ENCODE results near the gene VWA8. TPM values are rescaled to one million over a fixed set of nuclear protein-coding genes. Genes with fewer than 3 reads are reported as not detected.
A peak's percentile ranks its signal among the peaks of the same experiment; 100 is the strongest.

The VWA8 gene
- total and polyA plus RNA-seq, 2 of the 13 experiments (the other 11 are each of a cell fraction or from before 2014, with no cell fraction given) = 9.1 to 17.3 TPM

- POLR2A ChIA-PET = interaction anchor here (2.1 kb wide), 1 partner anchor 61 kb away, joined by 6 read pairs; no protein-coding TSS in a partner anchor
- no peaks in the 10 kb centered on the region for H3K27me3 ChIP-seq (ENCODE audit: control insufficient read depth in 1 of 2, insufficient read depth in 2 of 2, low read length in 2 of 2)
- TF ChIP-seq NFYB (CRISPR knock-in tag; IDR thresholded peaks at IDR 0.05) = no peak
- TF ChIP-seq TOE1 (CRISPR knock-in tag; IDR thresholded peaks at IDR 0.05) = no peak
- no peak for TF ChIP-seq RELA (CRISPR knock-in tag; IDR thresholded peaks at IDR 0.05)
- H3K9me3 ChIP-seq (ENCODE audit: low read length) = no peaks in the 10 kb centered on the region
- BruUV-seq (replicated peaks) = no TSS peak
- H3K9ac ChIP-seq (ENCODE audit: insufficient read depth, low read depth, low read length) = no peak overlapping the region
- no peak overlapping the region for H3K4me3 ChIP-seq (replicated peaks in 1 of 3; ENCODE audit: insufficient read depth in 1 of 3, low read depth in 2 of 3, low read length in 3 of 3)
- H4K20me1 ChIP-seq (ENCODE audit: insufficient read depth, low read length) = no peaks in the 10 kb centered on the region
- H3K27ac ChIP-seq (ENCODE audit: extremely low read length, insufficient read depth, low read length) = no peak overlapping the region
- H3K79me2 ChIP-seq (ENCODE audit: insufficient read depth, low read length) = no peaks in the 10 kb centered on the region
- ATAC-seq (peak; percentile 45; the same call in 1 of the 3 replicates), DNase-seq (ENCODE audit: low spot score) (no peak), FAIRE-seq (no peak)
- in situ Hi-C loops (cut with HindIII; ENCODE audit: extremely low pct_ligation_motif_present, low pct_unique_long_range_greater_than_20kb) (no loop called here), intact Hi-C loops (cut with micrococcal nuclease; ENCODE audit: unreplicated experiment) (no loop called here)
- H3K4me1 ChIP-seq (ENCODE audit: insufficient read depth, low read length) = peaks cover 22% of the 10 kb centered on the region
- no peak overlapping the region for H3K4me2 ChIP-seq (ENCODE audit: low read depth, low read length)
- peaks cover 2 to 10% of the 10 kb centered on the region in 2 experiments; a peak in 3 of 5 replicates for H3K36me3 ChIP-seq (replicated peaks in 1 of 2; ENCODE audit: control insufficient read depth in 1 of 2, insufficient read depth in 2 of 2, low read length in 2 of 2)
- CTCF ChIA-PET (ENCODE audit: low intra/inter-chr PET ratio, low total read pairs) = no interaction called here
- WGBS (ENCODE audit: low lambda C conversion rate) = 98% methylated on average over 9 of the region's 9 CpGs
- no peak overlapping the region for H2AFZ ChIP-seq (ENCODE audit: low read length)
These were observed 373.4 kb downstream of the VWA8 start for GRCh38 chr13:41587490-41587889.

- Histone ChIP-seq H3K4me3 (replicated peaks in 1 of 3; ENCODE audit: insufficient read depth in 1 of 3, low read depth in 2 of 3, low read length in 3 of 3) (no peak overlapping the region), H3K79me2 (ENCODE audit: insufficient read depth, low read length) (no peaks in the 10 kb centered on the region), H3K9ac (ENCODE audit: insufficient read depth, low read depth, low read length) (no peak overlapping the region), H4K20me1 (ENCODE audit: insufficient read depth, low read length) (no peaks in the 10 kb centered on the region), H2AFZ (ENCODE audit: low read length) (no peak overlapping the region), H3K27me3 (ENCODE audit: control insufficient read depth in 1 of 2, insufficient read depth in 2 of 2, low read length in 2 of 2) (no peaks in the 10 kb centered on the region), H3K9me3 (ENCODE audit: low read length) (no peaks in the 10 kb centered on the region), H3K4me1 (ENCODE audit: insufficient read depth, low read length) (peaks cover 22% of the 10 kb centered on the region), H3K36me3 (replicated peaks in 1 of 2; ENCODE audit: control insufficient read depth in 1 of 2, insufficient read depth in 2 of 2, low read length in 2 of 2) (peaks cover 2 to 10% of the 10 kb centered on the region in 2 experiments; a peak in 3 of 5 replicates), H3K4me2 (ENCODE audit: low read depth, low read length) (no peak overlapping the region), H3K27ac (ENCODE audit: extremely low read length, insufficient read depth, low read length) (no peak overlapping the region)
- intact Hi-C loops (cut with micrococcal nuclease; ENCODE audit: unreplicated experiment) (no loop called here), in situ Hi-C loops (cut with HindIII; ENCODE audit: extremely low pct_ligation_motif_present, low pct_unique_long_range_greater_than_20kb) (no loop called here)
- ChIA-PET POLR2A (interaction anchor here (0.9 to 2.1 kb wide), 2 partner anchors 62 to 63 kb away, joined by 3 to 6 read pairs; no protein-coding TSS in a partner anchor), CTCF (ENCODE audit: low intra/inter-chr PET ratio, low total read pairs) (no interaction called here)
- WGBS (ENCODE audit: low lambda C conversion rate) = 92% methylated on average over 4 of the region's 4 CpGs
- BruUV-seq (replicated peaks) = no TSS peak
- DNase-seq (ENCODE audit: low spot score) (no peak), ATAC-seq (no peak), FAIRE-seq (no peak)
- TF ChIP-seq ZNF724P (CRISPR knock-in tag; IDR thresholded peaks at IDR 0.05; ENCODE audit: borderline replicate concordance) = no peak
- no peak for TF ChIP-seq NR2F1 (CRISPR knock-in tag; IDR thresholded peaks at IDR 0.05)
- TF ChIP-seq ISX (CRISPR knock-in tag; conservative IDR thresholded peaks at IDR 0.05) = no peak
- TF ChIP-seq PBX2 (CRISPR knock-in tag; IDR thresholded peaks at IDR 0.05) = no peak
- no peak for TF ChIP-seq ZMAT5 (CRISPR knock-in tag; IDR thresholded peaks at IDR 0.05; ENCODE audit: borderline replicate concordance, low read depth)
- no peak for TF ChIP-seq JUNB (CRISPR knock-in tag; IDR thresholded peaks at IDR 0.05; ENCODE audit: borderline replicate concordance)
- no peak for TF ChIP-seq SRSF4 (IDR thresholded peaks at IDR 0.05; ENCODE audit: low read depth, low read length, poor library complexity, severe bottlenecking)
- TF ChIP-seq TBX2 (CRISPR knock-in tag; IDR thresholded peaks at IDR 0.05; ENCODE audit: borderline replicate concordance) = no peak
- no peak for TF ChIP-seq ASH2L (IDR thresholded peaks at IDR 0.05; ENCODE audit: insufficient read length, low read depth, low read length)
- no peak for TF ChIP-seq SIN3A (IDR thresholded peaks at IDR 0.05; ENCODE audit: borderline replicate concordance, low read depth, low read length)
- TF ChIP-seq ZNF577 (CRISPR knock-in tag; IDR thresholded peaks at IDR 0.05; ENCODE audit: borderline replicate concordance, low read depth) = no peak
- no peak for TF ChIP-seq HES4 (CRISPR knock-in tag; IDR thresholded peaks at IDR 0.05; ENCODE audit: borderline replicate concordance)
- TF ChIP-seq ZFP36L2 (CRISPR knock-in tag; IDR thresholded peaks at IDR 0.05) = no peak
- no peak for TF ChIP-seq TOE1 (CRISPR knock-in tag; IDR thresholded peaks at IDR 0.05)
- no peak for TF ChIP-seq ADNP (CRISPR knock-in tag; IDR thresholded peaks at IDR 0.05)
These were observed 374.7 kb downstream of the VWA8 start for GRCh38 chr13:41586216-41586615.
